NCI-H187 (cell line): ENCODE measurements around the gene SPATA46.

Source experiments
- DNase-seq, 2 experiments: peaks; one replicate each; lab custom pipeline; 2025; lab: John Stamatoyannopoulos, UW

The SPATA46 gene

DNA sequence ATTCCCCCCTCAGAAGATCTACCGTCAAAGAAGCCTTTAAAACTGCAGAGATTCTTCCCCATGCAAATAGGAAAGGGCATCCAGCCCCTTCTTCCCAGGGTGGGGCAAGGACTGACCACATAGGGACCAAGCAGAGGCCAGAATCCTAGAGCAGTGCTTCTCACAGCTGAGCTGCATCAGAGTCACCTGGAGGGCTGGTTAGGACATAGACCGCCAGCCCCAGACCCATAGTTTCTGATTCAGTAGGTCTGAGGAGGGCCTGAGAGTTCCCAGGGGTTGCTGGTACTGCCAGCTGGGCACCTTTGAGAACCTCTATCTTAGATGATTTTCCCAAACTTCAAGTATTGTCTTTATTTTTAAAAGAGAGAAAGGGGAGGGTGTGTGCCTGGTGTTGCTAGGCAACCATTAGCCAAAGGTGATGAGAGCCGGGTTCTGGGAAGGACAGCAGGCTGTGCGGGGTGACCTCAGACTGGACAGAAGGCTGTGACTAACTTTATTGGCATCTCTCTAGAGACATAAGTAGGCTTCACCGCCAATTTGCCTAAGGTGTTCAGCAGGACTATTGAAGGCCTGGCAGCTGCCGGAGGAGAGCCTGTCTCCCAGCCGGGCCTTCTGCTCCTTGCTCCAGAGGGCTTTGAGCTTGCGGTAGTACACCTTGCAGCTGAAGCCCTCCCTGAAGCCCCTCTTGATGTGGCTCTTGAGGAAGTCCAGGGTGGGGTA is 3.0 kb downstream of the SPATA46 start:
- DNase-seq: no peak

DNA sequence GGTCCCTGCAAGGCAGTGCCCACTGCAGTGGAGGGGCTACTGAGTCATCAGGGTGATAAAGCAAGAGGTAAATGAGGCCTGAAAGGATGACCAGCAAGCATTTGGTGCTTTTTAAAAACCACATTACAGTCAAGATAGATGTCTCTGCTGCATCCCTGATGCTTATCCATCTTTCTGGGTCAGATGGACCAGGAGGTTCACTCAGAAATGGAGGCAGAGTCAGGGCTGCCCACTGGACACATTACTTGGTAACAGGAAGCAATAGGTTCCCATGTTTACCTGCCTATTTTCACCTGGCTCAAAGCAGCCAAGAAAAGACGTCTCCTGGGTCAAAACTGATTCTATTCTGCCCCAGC is 3.6 kb downstream of the SPATA46 start:
- no peak for DNase-seq

DNA sequence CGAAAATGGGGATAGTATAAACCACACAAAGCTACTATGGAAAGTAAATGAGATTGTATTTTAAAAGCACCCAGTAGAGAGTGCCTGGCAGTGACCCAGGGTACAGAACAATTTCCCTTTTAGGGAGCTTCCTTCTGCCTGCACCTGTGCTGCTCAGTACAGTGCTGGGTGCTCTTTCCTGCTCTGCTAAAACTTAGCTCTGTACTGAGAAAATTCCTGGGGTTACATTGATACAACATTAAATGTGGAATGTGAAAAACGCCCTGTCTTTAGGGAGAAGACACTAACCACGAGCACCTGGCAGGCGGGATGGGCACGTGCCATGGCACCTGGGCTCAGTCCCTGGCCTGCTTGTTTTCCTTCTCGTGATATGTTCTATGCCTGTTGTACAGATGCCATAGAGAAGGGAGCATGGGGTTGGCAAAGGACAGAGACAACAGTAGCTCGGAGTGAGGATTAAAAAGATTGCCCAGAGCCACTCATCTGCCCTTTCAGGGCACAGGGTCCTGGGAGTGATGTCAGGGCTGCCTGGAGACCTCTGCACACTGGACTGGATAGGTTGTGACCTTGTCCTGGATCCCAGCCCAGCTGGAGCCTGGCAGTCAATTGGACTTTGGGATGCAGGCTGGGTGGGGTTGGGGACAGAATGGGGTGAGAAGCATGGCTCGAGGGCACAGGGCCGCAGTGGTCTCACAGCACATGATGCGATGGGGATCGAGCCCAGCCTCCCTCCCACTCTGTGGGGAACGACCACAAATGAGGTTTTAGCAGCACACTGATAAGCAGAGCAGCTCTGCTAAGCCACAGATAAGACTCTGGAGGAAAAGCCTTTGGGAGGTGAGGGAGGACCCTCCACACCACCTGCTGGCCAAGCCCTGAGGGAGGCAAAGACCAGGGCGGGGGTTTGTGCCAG is 4.2 kb downstream of the SPATA46 start:
- no peak for DNase-seq

DNA sequence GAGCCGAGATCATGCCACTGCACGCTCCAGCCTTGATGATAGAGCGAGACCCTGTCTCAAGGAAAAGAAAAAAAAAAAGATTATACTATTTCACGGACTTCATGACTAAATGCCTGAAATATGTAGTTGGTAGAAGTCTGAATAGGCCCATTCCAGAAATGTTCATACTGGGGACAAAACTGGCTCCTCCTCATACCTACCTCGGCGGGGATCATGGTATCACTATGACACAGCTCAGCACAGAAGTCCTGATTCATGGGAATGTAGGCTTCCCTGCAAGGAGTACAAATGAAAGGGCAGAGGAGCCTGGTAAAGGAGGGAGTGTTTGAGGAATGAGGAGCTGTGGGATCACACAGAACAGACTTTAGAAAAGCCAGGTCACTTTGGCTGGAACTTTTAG is 5.0 kb downstream of the SPATA46 start:
- DNase-seq: no peak

DNA sequence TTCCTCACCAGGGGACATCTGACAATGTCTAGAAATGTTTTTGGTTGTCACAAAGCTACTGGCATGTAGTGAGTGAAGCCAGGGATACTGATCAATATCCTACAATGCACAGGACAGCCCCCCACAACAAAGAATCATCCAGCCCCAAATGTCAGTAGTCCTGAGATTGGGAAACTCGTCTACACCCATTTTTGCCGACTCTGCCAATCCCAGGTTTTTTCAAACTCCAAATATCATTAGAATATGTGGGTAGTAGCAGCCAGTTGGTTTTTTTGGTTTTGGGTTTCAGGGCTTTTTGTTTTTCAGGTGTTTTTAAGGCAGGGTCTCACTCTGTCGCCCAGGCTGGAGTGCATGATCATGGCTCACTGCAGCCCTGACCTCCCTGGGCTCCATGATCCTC is 5.9 kb downstream of the SPATA46 start:
- DNase-seq: no peak

DNA sequence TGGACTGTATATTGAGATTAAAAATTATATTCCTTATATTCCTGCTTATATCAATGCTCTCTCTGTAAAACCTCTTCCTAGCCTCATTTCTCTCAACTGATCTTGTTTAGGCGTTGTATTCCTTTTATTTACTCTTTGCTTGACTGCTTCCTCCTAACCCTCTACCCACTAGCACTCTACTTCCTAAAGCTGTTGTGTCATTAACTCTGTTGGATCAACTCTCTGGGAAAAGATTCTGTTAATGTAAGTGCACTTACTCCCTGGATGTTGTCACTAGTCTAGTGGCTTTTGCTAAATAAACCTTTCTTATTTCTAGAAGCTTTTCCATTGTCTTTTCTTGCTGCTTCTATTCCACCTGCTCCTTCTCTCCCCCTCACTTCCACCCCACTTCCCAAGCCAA is 6.5 kb downstream of the SPATA46 start:
- peak; percentile 20 to 44 for DNase-seq

DNA sequence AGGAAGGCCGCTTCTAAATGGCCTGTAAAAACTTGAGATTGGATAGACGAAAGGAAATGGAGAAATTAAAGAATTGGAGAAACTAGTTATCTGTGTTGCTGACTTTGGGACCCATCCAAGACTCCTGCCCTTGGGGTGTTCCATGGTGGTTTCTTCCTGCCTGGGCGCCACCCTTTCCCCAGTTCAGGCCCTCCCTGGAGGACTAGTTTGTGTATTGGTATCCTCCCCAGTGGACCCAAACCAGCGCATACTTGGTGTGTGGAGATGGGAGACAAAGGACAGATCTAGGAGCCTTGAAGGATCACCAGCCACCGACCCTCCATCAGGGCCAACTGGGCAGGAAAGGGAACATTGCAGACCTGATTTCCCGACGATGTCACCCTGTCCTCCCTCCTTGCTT is 7.1 kb downstream of the SPATA46 start:
- DNase-seq: no peak

DNA sequence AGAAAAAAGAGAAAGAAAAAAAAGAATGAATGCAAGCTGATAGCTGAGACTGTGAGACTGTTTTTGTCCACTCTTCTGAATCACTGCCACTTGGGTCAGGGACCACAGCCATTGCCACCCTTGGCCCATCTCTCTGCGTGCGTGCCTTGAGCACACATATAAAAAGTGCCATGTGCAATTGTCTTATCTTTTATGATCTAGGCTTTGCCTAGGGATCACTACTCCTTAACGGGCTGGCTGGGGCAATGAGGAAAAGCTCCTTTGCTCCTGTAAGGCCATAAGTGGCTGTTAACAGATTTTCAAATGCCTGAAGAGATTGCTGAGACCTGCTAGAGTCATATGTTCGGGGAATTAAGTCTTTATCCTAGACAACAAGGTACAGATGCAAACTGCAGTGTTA is 8.2 kb downstream of the SPATA46 start:
- DNase-seq: no peak

DNA sequence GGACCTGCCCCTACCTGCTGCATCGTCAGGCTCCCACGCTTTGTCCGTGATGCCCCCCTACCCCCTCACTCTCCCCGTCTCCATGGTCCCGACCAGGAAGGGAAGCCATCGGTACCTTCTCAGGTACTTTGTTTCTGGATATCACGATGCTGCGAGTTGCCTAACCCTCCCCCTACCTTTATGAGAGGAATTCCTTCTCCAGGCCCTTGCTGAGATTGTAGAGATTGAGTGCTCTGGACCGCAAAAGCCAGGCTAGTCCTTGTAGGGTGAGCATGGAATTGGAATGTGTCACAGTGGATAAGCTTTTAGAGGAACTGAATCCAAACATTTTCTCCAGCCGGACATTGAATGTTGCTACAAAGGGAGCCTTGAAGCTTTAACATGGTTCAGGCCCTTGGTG is 8.9 kb downstream of the SPATA46 start:
- no peak for DNase-seq

DNA sequence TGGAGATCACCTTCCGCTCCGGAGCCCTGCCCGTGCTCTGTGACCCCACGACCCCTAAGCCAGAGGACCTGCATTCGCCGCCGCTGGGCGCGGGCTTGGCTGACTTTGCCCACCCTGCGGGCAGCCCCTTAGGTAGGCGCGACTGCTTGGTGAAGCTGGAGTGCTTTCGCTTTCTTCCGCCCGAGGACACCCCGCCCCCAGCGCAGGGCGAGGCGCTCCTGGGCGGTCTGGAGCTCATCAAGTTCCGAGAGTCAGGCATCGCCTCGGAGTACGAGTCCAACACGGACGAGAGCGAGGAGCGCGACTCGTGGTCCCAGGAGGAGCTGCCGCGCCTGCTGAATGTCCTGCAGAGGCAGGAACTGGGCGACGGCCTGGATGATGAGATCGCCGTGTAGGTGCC is 9.6 kb downstream of the SPATA46 start:
- no peak for DNase-seq

DNA sequence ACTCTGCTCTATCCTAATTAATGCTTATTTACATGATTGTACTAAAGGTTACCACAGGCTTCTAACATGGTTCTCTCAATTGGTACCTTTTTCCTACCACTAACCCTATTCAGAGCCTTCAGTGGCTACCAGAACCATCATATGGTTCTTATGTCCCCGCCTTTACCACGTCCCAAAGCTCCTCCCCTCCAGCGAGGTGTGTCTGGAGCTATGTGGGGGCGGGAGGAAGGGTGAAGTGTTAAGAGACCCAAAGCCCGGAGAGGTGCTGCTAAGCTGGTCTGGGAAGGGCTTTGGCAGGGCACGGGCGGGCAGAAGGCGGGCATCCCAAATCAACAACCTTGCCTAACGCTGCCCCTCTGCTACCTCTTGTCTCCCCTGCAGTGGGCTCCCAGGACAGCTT is 10.0 kb downstream of the SPATA46 start:
- DNase-seq: no peak

DNA sequence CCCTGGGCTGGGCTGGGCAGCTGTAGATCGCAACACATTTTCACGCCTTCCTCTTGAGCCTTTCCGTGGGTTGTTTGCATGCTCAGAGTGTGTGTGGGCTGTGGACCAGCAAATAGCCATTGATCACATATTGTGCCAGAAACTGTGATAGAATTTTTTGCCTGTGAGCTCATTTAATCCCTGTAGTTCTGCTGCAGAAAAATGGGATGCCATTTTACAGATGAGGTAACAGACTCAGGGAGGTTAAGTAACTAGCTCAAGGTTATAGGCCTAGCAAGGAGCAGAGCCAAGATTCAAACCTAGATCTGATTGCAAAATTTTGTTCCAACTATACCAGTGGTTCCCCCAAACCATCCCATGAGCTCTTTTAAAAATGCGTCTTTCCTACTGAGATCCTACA is 10.5 kb downstream of the SPATA46 start:
- DNase-seq: no peak

DNA sequence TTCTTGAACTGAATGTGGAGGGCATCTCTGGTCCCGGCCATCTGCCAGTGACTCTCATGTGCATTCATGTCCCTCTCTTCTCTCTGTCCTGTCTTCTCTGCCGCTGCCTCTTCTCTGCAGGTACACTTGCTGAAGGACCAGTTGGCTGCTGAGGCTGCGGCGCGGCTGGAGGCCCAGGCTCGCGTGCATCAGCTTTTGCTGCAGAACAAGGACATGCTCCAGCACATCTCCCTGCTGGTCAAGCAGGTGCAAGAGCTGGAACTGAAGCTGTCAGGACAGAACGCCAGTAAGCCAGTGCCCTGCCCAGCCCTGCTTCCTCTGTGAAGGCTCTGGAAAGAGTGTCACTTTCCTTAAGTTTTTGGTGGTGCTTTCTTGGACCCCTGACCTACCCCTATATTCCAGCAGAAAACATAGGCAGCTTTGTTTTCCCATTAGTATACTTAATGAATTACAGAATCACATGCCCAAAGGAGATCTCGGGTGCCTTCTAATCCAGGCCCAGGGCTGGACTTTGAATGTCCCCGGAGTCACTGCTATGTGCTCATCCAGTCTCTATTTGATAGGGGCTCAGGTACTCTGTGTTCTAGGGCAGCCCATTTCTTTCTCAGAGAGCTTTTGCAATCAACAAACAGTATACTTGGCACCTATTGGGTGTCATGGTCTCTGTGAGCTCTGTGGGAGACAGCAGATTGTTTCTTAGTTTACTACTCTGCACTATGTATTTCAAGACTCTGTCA is 11.2 kb downstream of the SPATA46 start:
- DNase-seq: no peak

DNA sequence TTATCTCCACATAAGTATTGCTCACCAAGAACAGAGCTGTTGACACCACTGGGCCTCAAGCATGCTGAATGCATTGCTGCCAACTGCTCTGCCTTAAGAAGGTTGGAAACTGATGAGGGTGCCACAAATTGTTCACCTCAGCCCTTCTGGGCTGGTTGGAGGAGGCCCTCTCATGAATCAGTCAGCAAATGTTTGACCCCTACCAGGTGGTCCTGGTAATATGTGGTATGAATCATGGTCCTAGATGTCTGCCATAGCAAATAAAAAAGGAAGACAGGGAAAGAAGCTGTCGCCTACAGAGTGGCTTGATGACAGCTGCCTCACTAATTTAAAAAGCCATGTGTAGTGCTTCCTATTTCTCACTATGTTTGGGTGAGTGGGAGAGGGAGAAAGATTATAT is 12.2 kb downstream of the SPATA46 start:
- DNase-seq: no peak

DNA sequence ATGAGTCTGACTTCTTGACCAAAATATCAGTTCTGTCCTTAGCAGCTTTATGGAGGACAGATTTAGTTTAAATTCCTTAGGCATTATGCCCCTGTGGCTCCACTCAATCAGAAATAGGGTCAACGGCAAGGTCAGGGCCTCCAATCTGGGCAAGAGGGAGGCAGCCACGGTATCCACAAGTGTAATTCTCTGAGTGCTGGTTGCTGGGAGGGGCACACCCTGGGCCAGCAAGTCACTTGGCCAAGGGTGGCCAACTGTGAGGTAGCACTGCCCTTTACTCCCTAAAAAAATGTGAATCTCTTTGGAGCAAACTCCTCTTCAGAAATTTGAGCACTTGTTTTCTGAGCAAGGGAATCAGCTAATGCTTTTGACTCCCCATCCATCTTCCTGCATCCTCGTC is 12.8 kb downstream of the SPATA46 start:
- no peak for DNase-seq

DNA sequence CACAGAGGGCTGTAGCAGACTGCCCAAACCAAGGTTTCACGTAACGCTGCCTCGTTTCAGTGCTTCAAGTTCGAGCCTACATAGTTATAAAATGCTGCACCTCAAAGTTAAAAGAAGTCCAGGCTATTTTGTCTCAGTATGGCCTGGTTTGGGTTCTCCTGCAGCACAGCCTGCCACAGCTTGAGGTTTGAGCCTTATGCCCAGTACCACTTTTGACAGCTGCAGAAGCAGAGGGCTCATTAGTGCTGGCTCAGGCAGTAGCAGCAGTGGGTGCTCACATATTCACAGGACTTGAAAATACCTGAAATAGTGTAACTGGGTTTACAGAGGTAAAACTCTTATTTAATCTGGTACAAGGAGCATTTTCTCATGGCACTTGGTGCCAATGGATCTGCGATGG is 15.3 kb downstream of the SPATA46 start:
- DNase-seq: no peak

DNA sequence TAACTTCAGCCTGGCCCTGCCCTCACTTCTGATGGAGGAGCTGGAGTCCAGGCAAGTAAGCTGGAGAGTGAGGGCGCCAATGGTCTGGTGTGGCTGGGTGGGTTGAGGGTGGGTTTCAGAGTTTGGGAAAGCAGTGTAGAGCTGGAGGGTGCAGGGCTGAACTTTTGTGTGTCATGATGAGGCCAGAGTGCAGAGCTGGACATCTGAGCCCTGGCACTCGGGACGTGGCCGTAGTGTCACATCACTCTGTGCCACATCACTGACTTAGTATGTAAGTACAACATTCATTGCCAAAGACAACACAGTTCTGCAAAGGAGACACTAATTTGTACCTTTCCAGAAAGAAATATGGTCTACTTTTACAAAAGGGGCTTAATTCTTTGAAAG is 15.8 kb downstream of the SPATA46 start:
- DNase-seq: no peak

DNA sequence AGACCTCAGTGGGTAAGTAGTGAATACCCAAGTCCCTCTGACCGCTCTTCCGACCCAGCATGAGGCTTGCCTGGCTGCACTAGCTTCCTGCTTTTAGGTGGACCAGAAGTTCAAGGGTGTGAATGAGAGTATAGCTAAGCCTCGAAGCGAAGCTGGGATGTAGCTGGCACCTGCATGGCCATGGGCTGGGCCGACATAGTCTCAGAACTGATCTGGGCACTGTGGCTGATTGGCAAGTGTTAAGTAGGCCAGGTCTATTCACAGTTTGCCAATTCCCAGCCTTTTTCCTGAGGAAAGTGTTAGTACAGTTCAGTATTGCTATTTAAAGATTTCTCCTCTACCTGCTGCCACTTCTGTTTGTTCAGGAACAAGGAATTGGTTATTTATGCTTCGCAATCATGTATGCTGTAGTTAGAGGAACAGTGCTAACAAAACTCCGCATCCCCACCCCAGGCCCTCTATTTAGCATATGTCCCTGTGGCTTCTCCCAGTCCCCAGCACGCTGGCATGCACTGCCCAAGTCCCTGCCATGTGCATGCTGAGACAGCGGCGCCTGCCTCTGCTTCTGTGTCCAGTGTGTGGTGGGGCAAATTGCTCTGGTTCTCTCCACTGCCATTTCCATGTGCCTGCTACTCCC is 16.3 kb downstream of the SPATA46 start:
- DNase-seq: no peak

DNA sequence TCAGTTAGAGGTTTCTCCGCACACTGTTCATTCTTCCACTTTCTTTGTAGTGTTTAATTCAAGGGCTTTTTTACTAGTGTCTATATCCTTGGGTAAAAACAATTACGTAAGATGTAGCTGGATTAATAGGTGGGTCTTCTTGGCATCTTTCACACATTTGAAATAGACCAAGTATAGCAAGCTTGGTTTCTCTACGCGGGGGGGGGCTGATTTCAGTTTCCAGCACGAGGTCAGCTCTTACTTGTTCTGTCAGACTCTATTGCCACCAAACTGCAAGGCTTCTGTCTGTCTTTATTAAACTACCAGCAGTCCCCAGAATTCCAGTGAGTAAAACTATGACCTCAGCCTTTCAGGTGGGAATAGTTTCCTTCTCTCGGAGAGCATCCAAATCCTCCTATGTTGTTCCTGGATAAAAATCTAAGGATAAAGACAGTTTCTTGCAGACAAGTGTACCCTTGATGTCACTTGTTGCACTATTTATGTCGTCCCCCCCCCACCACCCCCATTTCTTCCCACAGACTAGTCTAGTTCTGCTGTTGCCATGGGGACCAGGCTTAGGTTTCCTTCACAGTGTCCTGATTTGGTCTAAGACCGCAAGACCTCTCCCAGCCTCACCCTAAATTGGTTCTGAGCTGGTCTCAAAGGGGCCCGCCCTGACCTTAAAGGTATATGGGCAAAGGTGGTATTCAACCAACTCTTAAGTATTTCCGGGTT is 17.0 kb downstream of the SPATA46 start:
- no peak for DNase-seq

DNA sequence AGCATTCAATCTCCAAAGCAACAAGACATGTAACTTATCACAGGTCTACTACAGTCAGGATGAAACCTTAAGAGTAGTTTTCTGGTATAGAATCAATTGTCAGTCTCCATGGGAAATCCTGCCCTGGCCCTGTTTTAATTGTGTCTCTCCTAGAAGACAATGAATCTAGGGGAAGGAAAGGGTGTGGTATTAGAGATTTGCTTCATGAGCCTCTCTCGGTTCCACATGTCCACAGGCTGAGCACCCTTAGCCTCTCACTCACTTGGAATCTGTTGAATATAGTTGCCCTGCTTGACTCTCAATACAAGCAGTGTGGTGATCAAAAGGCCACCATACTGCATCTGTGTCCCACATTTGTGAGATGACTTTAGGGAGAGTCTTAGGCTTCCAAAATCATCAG is 17.7 kb downstream of the SPATA46 start:
- DNase-seq: no peak

DNA sequence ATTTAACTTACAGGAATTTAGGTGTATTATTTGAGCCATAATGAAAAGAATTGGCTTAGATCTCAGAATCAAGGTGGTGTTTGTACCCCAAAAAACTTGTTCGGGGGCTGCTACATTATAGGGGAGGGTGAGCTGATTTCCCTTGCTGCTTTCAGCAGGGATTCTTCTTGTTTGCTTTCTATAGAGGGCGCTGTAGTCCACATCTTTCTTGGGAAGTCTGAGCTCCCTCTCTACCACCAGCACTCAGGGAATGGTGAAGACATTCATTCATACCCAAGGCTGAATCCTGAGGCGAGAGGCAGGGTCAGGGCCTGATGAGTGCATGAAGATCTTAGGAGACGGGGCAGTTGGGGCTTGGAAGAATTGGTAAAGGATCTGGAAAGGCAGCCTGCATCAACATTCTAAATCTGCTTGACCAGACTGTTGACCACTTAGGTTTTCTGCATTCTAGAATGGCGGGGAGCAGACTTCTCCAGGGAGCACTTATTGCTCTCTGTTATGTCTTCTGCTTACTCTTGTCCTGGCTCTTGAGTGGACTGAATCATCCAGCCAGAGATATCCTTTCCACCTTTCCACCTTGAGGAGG is 18.9 kb downstream of the SPATA46 start:
- DNase-seq: peak in 1 of 2 experiments; percentile 54
